CD14-positive monocyte (primary cell): Measurements from ENCODE around the gene GRIN2B. TPM values are rescaled to one million over a fixed set of nuclear protein-coding genes. Genes with fewer than 3 reads are reported as not detected.

Experiments
- DNase-seq, 3 donors: peaks; one replicate each; pipeline ENCODE4 v3.0.0-alpha.2; 2011 to 2022
- H2AFZ ChIP-seq: 2 replicates; pipeline ENCODE4 v1.6.0; 2012; ENCODE audit warnings: mild to moderate bottlenecking, low read depth, low read length, inconsistent platforms; ENCODE audit not compliant: insufficient read depth, poor library complexity, severe bottlenecking
- H3K27ac ChIP-seq, 2 donors: 1 replicate in 1 of 2; 2 replicates in 1 of 2; pipeline ENCODE4 v1.5.1; 2012 to 2013; ENCODE audit warnings: low read length in 2 of 2, control low read depth in 1 of 2, inconsistent platforms in 1 of 2, low read depth in 1 of 2, mild to moderate bottlenecking in 1 of 2
- H3K27me3 ChIP-seq, 2 donors: one replicate each; pipeline versions ENCODE4 v1.6.0 to v1.6.1; 2011 to 2013; ENCODE audit warnings: low read length in 2 of 2; ENCODE audit not compliant: control insufficient read depth in 2 of 2, insufficient read depth in 2 of 2
- H3K36me3 ChIP-seq, 2 donors: replicated peaks in 1 of 2; 1 replicate in 1 of 2; 2 replicates in 1 of 2; pipeline versions ENCODE4 v1.5.1 to v1.6.1; 2012 to 2013; ENCODE audit warnings: low read length in 2 of 2, control low read depth in 1 of 2, inconsistent platforms in 1 of 2, mild to moderate bottlenecking in 1 of 2; ENCODE audit not compliant: insufficient read depth in 2 of 2, control insufficient read depth in 1 of 2
- H3K4me1 ChIP-seq, 2 donors: 1 replicate in 1 of 2; 2 replicates in 1 of 2; pipeline versions ENCODE4 v1.5.1 to v1.6.1; 2012 to 2013; ENCODE audit warnings: low read length in 2 of 2, control low read depth in 1 of 2, inconsistent platforms in 1 of 2, mild to moderate bottlenecking in 1 of 2, moderate library complexity in 1 of 2; ENCODE audit not compliant: insufficient read depth in 2 of 2, control insufficient read depth in 1 of 2
- H3K4me2 ChIP-seq: replicated peaks from 2 replicates; pipeline ENCODE3; 2012; ENCODE audit warnings: low read length, moderate library complexity, mild to moderate bottlenecking; ENCODE audit not compliant: poor library complexity, severe bottlenecking; ENCODE audit errors: extremely low read depth
- H3K4me3 ChIP-seq, 3 experiments: fragments of 200-600 bp in 1 of 3; sonication (generic) in 1 of 3; replicated peaks in 1 of 3; 1 replicate in 2 of 3; 2 replicates in 1 of 3; pipeline ENCODE4 v1.5.1; 2011 to 2013; ENCODE audit warnings: low read length in 3 of 3, mild to moderate bottlenecking in 3 of 3, control low read depth in 2 of 3, low read depth in 2 of 3, inconsistent platforms in 1 of 3, moderate library complexity in 1 of 3
- H3K79me2 ChIP-seq: 2 replicates; pipeline ENCODE4 v1.6.0; 2012; ENCODE audit warnings: mild to moderate bottlenecking, control low read depth, inconsistent platforms, low read length, moderate library complexity; ENCODE audit not compliant: insufficient read depth
- H3K9ac ChIP-seq: 2 replicates; pipeline ENCODE4 v1.6.0; 2017; ENCODE audit warnings: low read length, mild to moderate bottlenecking; ENCODE audit not compliant: insufficient read depth, poor library complexity, severe bottlenecking
- H3K9me3 ChIP-seq, 2 donors: replicated peaks in 1 of 2; 1 replicate in 1 of 2; 2 replicates in 1 of 2; pipeline versions ENCODE4 v1.5.1 to v1.6.1; 2012 to 2013; ENCODE audit warnings: low read length in 2 of 2, control low read depth in 1 of 2; ENCODE audit not compliant: control insufficient read depth in 1 of 2, insufficient read depth in 1 of 2
- H4K20me1 ChIP-seq: 2 replicates; pipeline ENCODE4 v1.6.0; 2012; ENCODE audit warnings: mild to moderate bottlenecking, low read length, control low read depth, moderate library complexity; ENCODE audit not compliant: insufficient read depth
- H3K27ac Mint-ChIP-seq, 7 donors: one replicate each; pipeline ENCODE4 v1.8.0; 2020; ENCODE audit warnings: mild to moderate bottlenecking in 7 of 7, mixed read lengths in 7 of 7, moderate library complexity in 6 of 7, inconsistent platforms in 2 of 7
- H3K27me3 Mint-ChIP-seq, 3 donors: one replicate each; pipeline ENCODE4 v1.8.0; 2021 to 2022; ENCODE audit warnings: low read depth in 3 of 3, mild to moderate bottlenecking in 3 of 3, mixed read lengths in 3 of 3, moderate library complexity in 3 of 3, inconsistent platforms in 1 of 3
- H3K36me3 Mint-ChIP-seq, 2 donors: one replicate each; pipeline ENCODE4 v1.8.0; 2020; ENCODE audit warnings: mixed read lengths in 2 of 2, inconsistent platforms in 1 of 2, mild to moderate bottlenecking in 1 of 2
- H3K4me1 Mint-ChIP-seq: one replicate; pipeline ENCODE4 v1.8.0; 2020; ENCODE audit warnings: mild to moderate bottlenecking, mixed read lengths
- H3K4me3 Mint-ChIP-seq, 2 donors: one replicate each; pipeline ENCODE4 v1.8.0; 2020; ENCODE audit warnings: mild to moderate bottlenecking in 2 of 2, mixed read lengths in 2 of 2, moderate library complexity in 1 of 2
- H3K9me3 Mint-ChIP-seq, 7 donors: one replicate each; pipeline ENCODE4 v1.8.0; 2020 to 2022; ENCODE audit warnings: mixed read lengths in 7 of 7, mild to moderate bottlenecking in 6 of 7, moderate library complexity in 6 of 7, inconsistent platforms in 2 of 7
- WGBS: methylation state at CpG from one replicate; pipeline ENCODE4 v1.1.5; 2013; ENCODE audit warnings: missing lambda C conversion rate; ENCODE audit not compliant: insufficient coverage; 5-methylcytosine and 5-hydroxymethylcytosine counted together
- intact Hi-C, 2 donors: fragments of 100-400 bp; cut with micrococcal nuclease; formaldehyde crosslinking; loops; one replicate each; pipeline versions ENCODE4 v1.15.0 to v1.15.1; 2023
- polyA plus RNA-seq, 3 donors: library from polyadenylated mRNA; depleted of rRNA in 1 of 3; unstranded in 2 of 3; stranded (reverse) in 1 of 3; fragments of 300-500 nt in 2 of 3; fragments of >200 nt in 1 of 3; fragmentation: Illumina TruSeq in 2 of 3; gene quantifications; 1 replicate in 2 of 3; 2 replicates in 1 of 3; pipeline ENCODE4 v1.2.3, GENCODE V29; 2012 to 2021
- TF ChIP-seq, protein P1 (sequence below): fragments of 200-600 bp; IDR thresholded peaks from one replicate; pipeline ENCODE4 v1.8.0; 2022; ENCODE audit warnings: antibody characterized with exemption, mild to moderate bottlenecking

Gene GRIN2B
- polyA plus RNA-seq, 3 donors, result not detected

DNA sequence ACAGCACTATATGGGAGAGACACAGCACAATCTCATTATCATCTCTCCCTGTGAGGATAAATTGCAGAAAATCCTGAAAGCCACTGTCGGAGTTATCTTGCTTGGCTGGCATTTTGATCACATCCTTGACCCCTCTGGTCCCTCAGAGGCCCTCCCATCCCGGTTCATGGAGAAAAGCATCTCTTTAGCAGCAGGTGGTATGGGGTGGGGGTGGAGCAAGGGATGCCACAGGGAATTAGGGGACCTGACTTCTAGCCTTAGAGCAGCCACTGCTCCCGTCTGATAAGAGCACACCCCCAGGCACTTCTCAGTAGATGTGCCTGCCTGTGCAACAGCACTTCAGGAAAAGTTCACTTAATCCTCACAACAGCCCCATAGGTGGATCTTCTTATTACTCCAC is 38.6 kb downstream of the GRIN2B start:
- Histone ChIP-seq H3K36me3 (no peaks in the 10 kb centered on the region), H3K4me3 (no peak overlapping the region), H4K20me1 (no peaks in the 10 kb centered on the region), H3K27me3 (peaks cover 0 to 3% of the 10 kb centered on the region in 2 donors), H3K9ac (no peak overlapping the region), H3K9me3 (no peaks in the 10 kb centered on the region), H3K4me2 (no peak overlapping the region), H2AFZ (no peak overlapping the region), H3K79me2 (no peaks in the 10 kb centered on the region), H3K27ac (no peak overlapping the region), H3K4me1 (no peaks in the 10 kb centered on the region)
- no CpG with 5 or more reads among the region's 3 CpGs for WGBS
- no peak for DNase-seq
- TF ChIP-seq, protein P1, sequence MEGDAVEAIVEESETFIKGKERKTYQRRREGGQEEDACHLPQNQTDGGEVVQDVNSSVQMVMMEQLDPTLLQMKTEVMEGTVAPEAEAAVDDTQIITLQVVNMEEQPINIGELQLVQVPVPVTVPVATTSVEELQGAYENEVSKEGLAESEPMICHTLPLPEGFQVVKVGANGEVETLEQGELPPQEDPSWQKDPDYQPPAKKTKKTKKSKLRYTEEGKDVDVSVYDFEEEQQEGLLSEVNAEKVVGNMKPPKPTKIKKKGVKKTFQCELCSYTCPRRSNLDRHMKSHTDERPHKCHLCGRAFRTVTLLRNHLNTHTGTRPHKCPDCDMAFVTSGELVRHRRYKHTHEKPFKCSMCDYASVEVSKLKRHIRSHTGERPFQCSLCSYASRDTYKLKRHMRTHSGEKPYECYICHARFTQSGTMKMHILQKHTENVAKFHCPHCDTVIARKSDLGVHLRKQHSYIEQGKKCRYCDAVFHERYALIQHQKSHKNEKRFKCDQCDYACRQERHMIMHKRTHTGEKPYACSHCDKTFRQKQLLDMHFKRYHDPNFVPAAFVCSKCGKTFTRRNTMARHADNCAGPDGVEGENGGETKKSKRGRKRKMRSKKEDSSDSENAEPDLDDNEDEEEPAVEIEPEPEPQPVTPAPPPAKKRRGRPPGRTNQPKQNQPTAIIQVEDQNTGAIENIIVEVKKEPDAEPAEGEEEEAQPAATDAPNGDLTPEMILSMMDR, result no peak
- H3K4me3 Mint-ChIP-seq, result no peak overlapping the region
- H3K4me1 Mint-ChIP-seq, result peaks cover under 1% of the 10 kb centered on the region
- intact Hi-C loops, result no loop called here
- peaks cover 0 to 2% (median under 1%) of the 10 kb centered on the region in 7 donors for H3K9me3 Mint-ChIP-seq
- no peak overlapping the region for H3K27ac Mint-ChIP-seq
- peaks cover 7 to 12% (median 9%) of the 10 kb centered on the region in 3 donors for H3K27me3 Mint-ChIP-seq
- H3K36me3 Mint-ChIP-seq, result no peaks in the 10 kb centered on the region

DNA sequence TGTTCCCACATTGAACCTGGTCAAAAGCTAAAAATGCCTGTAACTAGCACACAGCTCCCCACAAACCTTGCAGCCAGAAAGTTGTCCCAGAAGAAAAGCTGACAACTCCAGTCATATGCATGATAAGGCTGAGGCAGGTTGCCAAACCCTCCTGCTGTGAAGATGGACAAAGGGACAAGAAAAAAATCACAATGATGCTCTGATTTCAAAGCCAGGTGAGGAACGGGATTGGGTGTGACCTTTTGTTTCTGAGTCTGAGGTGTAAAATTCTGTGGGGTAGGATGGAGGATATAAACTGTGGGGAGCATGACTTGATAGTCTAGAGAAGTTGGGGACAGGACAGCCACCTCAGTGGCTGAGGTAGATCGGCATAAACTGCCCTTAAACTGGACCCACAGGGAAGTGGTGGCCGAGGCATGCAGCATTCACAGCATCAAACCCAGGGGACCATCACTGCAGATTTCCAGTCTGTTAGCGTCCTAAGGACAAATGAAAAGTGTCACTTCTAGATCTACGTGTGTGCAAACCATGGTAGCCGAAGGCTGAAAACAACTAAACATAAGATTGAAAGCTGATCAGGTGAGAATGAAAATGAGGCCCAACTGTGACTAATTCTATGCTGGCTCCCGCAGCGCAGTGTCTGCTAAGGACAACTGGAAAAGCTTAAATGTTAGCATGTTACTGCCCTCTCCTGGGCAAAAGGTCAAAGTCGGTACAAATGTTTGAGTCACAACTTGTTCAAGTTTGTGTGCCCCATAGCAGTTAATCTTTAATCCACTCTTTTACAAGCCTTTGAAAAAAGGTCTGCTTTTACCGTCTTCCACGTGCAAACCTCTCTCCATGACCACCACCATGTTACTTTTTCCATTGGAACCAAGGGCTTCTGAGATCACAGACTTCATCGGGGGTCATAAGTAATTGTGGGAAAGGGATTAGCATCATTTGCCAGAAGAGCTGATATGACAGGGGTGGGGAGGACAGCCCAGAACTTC is 39.8 kb downstream of the GRIN2B start:
- intact Hi-C loops, result no loop called here
- H3K4me2 ChIP-seq, result no peak overlapping the region

More for the DNA sequence above, 39.8 kb downstream of the GRIN2B start:
- Mint-ChIP-seq H3K27ac (no peak overlapping the region), H3K4me1 (peaks cover 4% of the 10 kb centered on the region), H3K4me3 (peak overlapping the region in 1 of 2 donors; percentile 9), H3K9me3 (peaks cover 0 to 11% (median 3%) of the 10 kb centered on the region in 7 donors), H3K27me3 (peaks cover 5 to 12% (median 9%) of the 10 kb centered on the region in 3 donors), H3K36me3 (no peaks in the 10 kb centered on the region)
- Histone ChIP-seq H4K20me1 (no peaks in the 10 kb centered on the region), H3K36me3 (no peaks in the 10 kb centered on the region), H3K79me2 (no peaks in the 10 kb centered on the region), H2AFZ (no peak overlapping the region), H3K4me3 (no peak overlapping the region), H3K4me1 (no peaks in the 10 kb centered on the region), H3K27ac (no peak overlapping the region), H3K9me3 (no peaks in the 10 kb centered on the region), H3K9ac (no peak overlapping the region), H3K27me3 (peaks cover 0 to 3% of the 10 kb centered on the region in 2 donors)
- 16% methylated on average over 7 of the region's 12 CpGs for WGBS
- TF ChIP-seq, protein P1, result no peak
- DNase-seq, result no peak
